GM23338 (cell line): Measurements from ENCODE around the gene XPR1. TPM values are rescaled to one million over a fixed set of nuclear protein-coding genes. Genes with fewer than 3 reads are reported as not detected.

Source experiments
- ATAC-seq: fragments of 200-7000 bp; cut with Tn5 transposase; 3 replicates; pipeline ENCODE4 v1.9.1; 2020
- DNase-seq: peaks from one replicate; pipeline ENCODE4 v3.0.0-alpha.2; 2015; ENCODE audit warnings: low spot score
- H2AFZ ChIP-seq: fragments of 200-600 bp; sonication (generic); 2 replicates; pipeline ENCODE4 v1.8.0; 2016; ENCODE audit warnings: antibody characterized with exemption, mild to moderate bottlenecking, moderate library complexity
- H3F3A ChIP-seq: fragments of 200-600 bp; sonication (generic); replicated peaks from 2 replicates; pipeline ENCODE4 v1.8.0; 2017; ENCODE audit warnings: antibody characterized with exemption, mixed run types, low read depth
- H3K27ac ChIP-seq: fragments of 200-600 bp; sonication (generic); 2 replicates; pipeline ENCODE4 v1.6.1; 2016; ENCODE audit warnings: low read depth
- H3K27me3 ChIP-seq: fragments of 200-600 bp; sonication (generic); 2 replicates; pipeline ENCODE4 v1.8.0; 2016; ENCODE audit warnings: mild to moderate bottlenecking, mixed run types, moderate library complexity; ENCODE audit not compliant: insufficient read depth
- H3K36me3 ChIP-seq: fragments of 200-600 bp; sonication (generic); 2 replicates; pipeline ENCODE4 v1.8.0; 2016; ENCODE audit warnings: mild to moderate bottlenecking; ENCODE audit not compliant: insufficient read depth
- H3K4me1 ChIP-seq: fragments of 200-600 bp; sonication (generic); 2 replicates; pipeline ENCODE4 v1.8.0; 2016; ENCODE audit warnings: mild to moderate bottlenecking, moderate library complexity; ENCODE audit not compliant: insufficient read depth
- H3K4me2 ChIP-seq: fragments of 200-600 bp; sonication (generic); 2 replicates; pipeline ENCODE4 v1.7.1; 2017; ENCODE audit warnings: mixed run types
- H3K4me3 ChIP-seq: fragments of 200-600 bp; sonication (generic); 2 replicates; pipeline ENCODE4 v1.6.1; 2016; ENCODE audit warnings: mixed run types
- H3K79me2 ChIP-seq: fragments of 200-600 bp; sonication (generic); replicated peaks from 2 replicates; pipeline ENCODE4 v1.8.0; 2017; ENCODE audit warnings: mild to moderate bottlenecking; ENCODE audit not compliant: insufficient read depth
- H3K9me2 ChIP-seq: fragments of 200-600 bp; sonication (generic); 2 replicates; pipeline ENCODE4 v1.8.0; 2017; ENCODE audit not compliant: insufficient read depth
- H4K20me1 ChIP-seq: fragments of 200-600 bp; sonication (generic); replicated peaks from 2 replicates; pipeline ENCODE4 v1.8.0; 2017; ENCODE audit warnings: mild to moderate bottlenecking; ENCODE audit not compliant: insufficient read depth
- H3K27ac Mint-ChIP-seq: 2 replicates; pipeline ENCODE4 v1.8.0; 2020; ENCODE audit warnings: inconsistent platforms, mild to moderate bottlenecking, moderate library complexity, mixed read lengths
- H3K27me3 Mint-ChIP-seq: 3 replicates; pipeline ENCODE4 v1.8.0; 2022; ENCODE audit warnings: low read depth, mild to moderate bottlenecking, moderate library complexity, mixed read lengths, inconsistent platforms; ENCODE audit not compliant: insufficient read depth, poor library complexity
- H3K36me3 Mint-ChIP-seq: 3 replicates; pipeline ENCODE4 v1.8.0; 2021; ENCODE audit warnings: low read depth, mild to moderate bottlenecking, inconsistent platforms, moderate library complexity, mixed read lengths
- H3K4me1 Mint-ChIP-seq: 3 replicates; pipeline ENCODE4 v1.8.0; 2020; ENCODE audit warnings: mild to moderate bottlenecking, inconsistent platforms, mixed read lengths
- H3K4me3 Mint-ChIP-seq: 3 replicates; pipeline ENCODE4 v1.8.0; 2021; ENCODE audit warnings: moderate library complexity, mild to moderate bottlenecking, inconsistent platforms, mixed read lengths
- H3K9me3 Mint-ChIP-seq: 3 replicates; pipeline ENCODE4 v1.8.0; 2020; ENCODE audit warnings: moderate library complexity, mild to moderate bottlenecking, inconsistent platforms, mixed read lengths
- CREB1 ChIP-seq: fragments of 250-450 bp; sonication (Bioruptor Pico); IDR thresholded peaks from 2 replicates; pipeline ENCODE4 v1.5.0; 2020; ENCODE audit warnings: low read depth, mild to moderate bottlenecking, moderate library complexity
- EZH2 ChIP-seq: fragments of 200-600 bp; sonication (generic); IDR thresholded peaks from one replicate; pipeline ENCODE4 v1.8.0; 2017; ENCODE audit warnings: antibody characterized with exemption, mild to moderate bottlenecking, low read depth; ENCODE audit not compliant: unreplicated experiment
- EZH2phosphoT487 ChIP-seq: fragments of 200-600 bp; sonication (generic); IDR thresholded peaks from one replicate; pipeline ENCODE4 v1.8.1; 2018; ENCODE audit warnings: antibody characterized with exemption; ENCODE audit not compliant: unreplicated experiment
- JUNB ChIP-seq: IDR thresholded peaks from one replicate; pipeline ENCODE4 v1.6.1; 2016; ENCODE audit warnings: antibody characterized with exemption; ENCODE audit not compliant: unreplicated experiment
- NANOG ChIP-seq: IDR thresholded peaks from 2 replicates; pipeline ENCODE4 v1.6.1; 2016; ENCODE audit warnings: antibody characterized with exemption, borderline replicate concordance
- POLR2AphosphoS5 ChIP-seq: IDR thresholded peaks from 2 replicates; pipeline ENCODE4 v1.6.1; 2016; ENCODE audit warnings: antibody characterized with exemption, low read depth
- STAT1 ChIP-seq: IDR thresholded peaks from one replicate; pipeline ENCODE4 v1.6.1; 2016; ENCODE audit warnings: antibody characterized with exemption; ENCODE audit not compliant: unreplicated experiment
- ZNF114 ChIP-seq: fragments of 250-450 bp; sonication (Bioruptor Pico); IDR thresholded peaks from 2 replicates; pipeline ENCODE4 v1.5.0; 2020; ENCODE audit warnings: mild to moderate bottlenecking, moderate library complexity
- ZNF331 ChIP-seq: fragments of 250-450 bp; sonication (Bioruptor Pico); IDR thresholded peaks from 2 replicates; pipeline ENCODE4 v1.5.0; 2020; ENCODE audit warnings: low read depth, mild to moderate bottlenecking, moderate library complexity
- ZNF462 ChIP-seq: fragments of 250-450 bp; sonication (Bioruptor Pico); IDR thresholded peaks from 2 replicates; pipeline ENCODE4 v1.5.0; 2020; ENCODE audit warnings: mild to moderate bottlenecking, moderate library complexity
- polyA plus RNA-seq: library from polyadenylated mRNA; unstranded; fragments of >200 nt; fragmentation: Nextera tagmentation; extraction: Ambion mirVana; gene quantifications from 2 replicates; pipeline ENCODE4 v1.2.1, GENCODE V29; 2016
- total RNA-seq: library from RNA; depleted of rRNA; stranded (reverse); fragments of >200 nt; shearing (Covaris generic); gene quantifications from 2 replicates; pipeline ENCODE4 v1.2.3, GENCODE V29; 2014
- TF ChIP-seq, protein P1 (sequence below), 2 experiments: fragments of 200-600 bp in 1 of 2; sonication (generic) in 1 of 2; conservative IDR thresholded peaks; 2 replicates each; pipeline versions ENCODE4 v1.5.1 to v1.6.1; 2016 to 2017; ENCODE audit warnings: antibody characterized with exemption in 2 of 2, low read depth in 2 of 2, mild to moderate bottlenecking in 2 of 2, moderate library complexity in 1 of 2
- TF ChIP-seq, protein P2 (sequence below): IDR thresholded peaks from one replicate; pipeline ENCODE4 v1.6.1; 2018; ENCODE audit warnings: antibody characterized with exemption; ENCODE audit not compliant: unreplicated experiment
- TF ChIP-seq, protein P3 (sequence below): IDR thresholded peaks from 2 replicates; pipeline ENCODE4 v1.6.1; 2016; ENCODE audit warnings: antibody characterized with exemption

XPR1 gene
- total and polyA plus RNA-seq, 2 experiments from 2014 or later = 9.3 to 38.1 TPM

GRCh38 chr1:180734366-180734765, 102.5 kb downstream of the XPR1 start:
- Histone ChIP-seq H2AFZ (no peak overlapping the region), H3K79me2 (peaks cover 34% of the 10 kb centered on the region), H3F3A (no peaks in the 10 kb centered on the region), H3K27ac (no peak overlapping the region), H3K4me2 (no peak overlapping the region), H3K27me3 (no peaks in the 10 kb centered on the region), H3K4me1 (peaks cover 4% of the 10 kb centered on the region; the same call in 1 of the 2 replicates), H4K20me1 (no peaks in the 10 kb centered on the region), H3K4me3 (no peak overlapping the region), H3K9me2 (no peaks in the 10 kb centered on the region), H3K36me3 (peaks cover 10% of the 10 kb centered on the region; the same call in 1 of the 2 replicates)
- Mint-ChIP-seq H3K36me3 (peaks cover 42% of the 10 kb centered on the region), H3K4me3 (no peak overlapping the region), H3K27ac (no peak overlapping the region), H3K9me3 (peaks cover 50% of the 10 kb centered on the region), H3K27me3 (no peaks in the 10 kb centered on the region), H3K4me1 (peaks cover 4% of the 10 kb centered on the region; the same call in 2 of the 3 replicates)
- TF ChIP-seq, protein P1, sequence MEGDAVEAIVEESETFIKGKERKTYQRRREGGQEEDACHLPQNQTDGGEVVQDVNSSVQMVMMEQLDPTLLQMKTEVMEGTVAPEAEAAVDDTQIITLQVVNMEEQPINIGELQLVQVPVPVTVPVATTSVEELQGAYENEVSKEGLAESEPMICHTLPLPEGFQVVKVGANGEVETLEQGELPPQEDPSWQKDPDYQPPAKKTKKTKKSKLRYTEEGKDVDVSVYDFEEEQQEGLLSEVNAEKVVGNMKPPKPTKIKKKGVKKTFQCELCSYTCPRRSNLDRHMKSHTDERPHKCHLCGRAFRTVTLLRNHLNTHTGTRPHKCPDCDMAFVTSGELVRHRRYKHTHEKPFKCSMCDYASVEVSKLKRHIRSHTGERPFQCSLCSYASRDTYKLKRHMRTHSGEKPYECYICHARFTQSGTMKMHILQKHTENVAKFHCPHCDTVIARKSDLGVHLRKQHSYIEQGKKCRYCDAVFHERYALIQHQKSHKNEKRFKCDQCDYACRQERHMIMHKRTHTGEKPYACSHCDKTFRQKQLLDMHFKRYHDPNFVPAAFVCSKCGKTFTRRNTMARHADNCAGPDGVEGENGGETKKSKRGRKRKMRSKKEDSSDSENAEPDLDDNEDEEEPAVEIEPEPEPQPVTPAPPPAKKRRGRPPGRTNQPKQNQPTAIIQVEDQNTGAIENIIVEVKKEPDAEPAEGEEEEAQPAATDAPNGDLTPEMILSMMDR (conservative IDR thresholded peaks at IDR 0.05; ENCODE audit: low read depth in 2 of 2) = no peak
- no peak for TF ChIP-seq CREB1 (CRISPR knock-in tag)
- TF ChIP-seq, protein P2, sequence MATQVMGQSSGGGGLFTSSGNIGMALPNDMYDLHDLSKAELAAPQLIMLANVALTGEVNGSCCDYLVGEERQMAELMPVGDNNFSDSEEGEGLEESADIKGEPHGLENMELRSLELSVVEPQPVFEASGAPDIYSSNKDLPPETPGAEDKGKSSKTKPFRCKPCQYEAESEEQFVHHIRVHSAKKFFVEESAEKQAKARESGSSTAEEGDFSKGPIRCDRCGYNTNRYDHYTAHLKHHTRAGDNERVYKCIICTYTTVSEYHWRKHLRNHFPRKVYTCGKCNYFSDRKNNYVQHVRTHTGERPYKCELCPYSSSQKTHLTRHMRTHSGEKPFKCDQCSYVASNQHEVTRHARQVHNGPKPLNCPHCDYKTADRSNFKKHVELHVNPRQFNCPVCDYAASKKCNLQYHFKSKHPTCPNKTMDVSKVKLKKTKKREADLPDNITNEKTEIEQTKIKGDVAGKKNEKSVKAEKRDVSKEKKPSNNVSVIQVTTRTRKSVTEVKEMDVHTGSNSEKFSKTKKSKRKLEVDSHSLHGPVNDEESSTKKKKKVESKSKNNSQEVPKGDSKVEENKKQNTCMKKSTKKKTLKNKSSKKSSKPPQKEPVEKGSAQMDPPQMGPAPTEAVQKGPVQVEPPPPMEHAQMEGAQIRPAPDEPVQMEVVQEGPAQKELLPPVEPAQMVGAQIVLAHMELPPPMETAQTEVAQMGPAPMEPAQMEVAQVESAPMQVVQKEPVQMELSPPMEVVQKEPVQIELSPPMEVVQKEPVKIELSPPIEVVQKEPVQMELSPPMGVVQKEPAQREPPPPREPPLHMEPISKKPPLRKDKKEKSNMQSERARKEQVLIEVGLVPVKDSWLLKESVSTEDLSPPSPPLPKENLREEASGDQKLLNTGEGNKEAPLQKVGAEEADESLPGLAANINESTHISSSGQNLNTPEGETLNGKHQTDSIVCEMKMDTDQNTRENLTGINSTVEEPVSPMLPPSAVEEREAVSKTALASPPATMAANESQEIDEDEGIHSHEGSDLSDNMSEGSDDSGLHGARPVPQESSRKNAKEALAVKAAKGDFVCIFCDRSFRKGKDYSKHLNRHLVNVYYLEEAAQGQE = no peak
- TF ChIP-seq EZH2phosphoT487 = no peak
- TF ChIP-seq EZH2 = no peak
- no peak for TF ChIP-seq JUNB
- no peak for TF ChIP-seq ZNF331 (CRISPR knock-in tag)
- no peak for TF ChIP-seq POLR2AphosphoS5
- no peak for TF ChIP-seq ZNF114 (CRISPR knock-in tag)
- no peak for TF ChIP-seq NANOG
- TF ChIP-seq, protein P3, sequence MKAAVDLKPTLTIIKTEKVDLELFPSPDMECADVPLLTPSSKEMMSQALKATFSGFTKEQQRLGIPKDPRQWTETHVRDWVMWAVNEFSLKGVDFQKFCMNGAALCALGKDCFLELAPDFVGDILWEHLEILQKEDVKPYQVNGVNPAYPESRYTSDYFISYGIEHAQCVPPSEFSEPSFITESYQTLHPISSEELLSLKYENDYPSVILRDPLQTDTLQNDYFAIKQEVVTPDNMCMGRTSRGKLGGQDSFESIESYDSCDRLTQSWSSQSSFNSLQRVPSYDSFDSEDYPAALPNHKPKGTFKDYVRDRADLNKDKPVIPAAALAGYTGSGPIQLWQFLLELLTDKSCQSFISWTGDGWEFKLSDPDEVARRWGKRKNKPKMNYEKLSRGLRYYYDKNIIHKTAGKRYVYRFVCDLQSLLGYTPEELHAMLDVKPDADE = no peak
- no peak for TF ChIP-seq STAT1
- TF ChIP-seq ZNF462 (CRISPR knock-in tag) = no peak
- no peak for ATAC-seq
- no peak for DNase-seq
